CD14-positive monocyte (primary cell): ENCODE results near the gene CAPN1. TPM values are rescaled to one million over a fixed set of nuclear protein-coding genes. Genes with fewer than 3 reads are reported as not detected.

Source experiments
- DNase-seq, 3 donors: peaks; one replicate each; pipeline ENCODE4 v3.0.0-alpha.2; 2011 to 2022
- H2AFZ ChIP-seq: 2 replicates; pipeline ENCODE4 v1.6.0; 2012; ENCODE audit warnings: mild to moderate bottlenecking, low read depth, low read length, inconsistent platforms; ENCODE audit not compliant: insufficient read depth, poor library complexity, severe bottlenecking
- H3K27ac ChIP-seq, 2 donors: 1 replicate in 1 of 2; 2 replicates in 1 of 2; pipeline ENCODE4 v1.5.1; 2012 to 2013; ENCODE audit warnings: low read length in 2 of 2, control low read depth in 1 of 2, inconsistent platforms in 1 of 2, low read depth in 1 of 2, mild to moderate bottlenecking in 1 of 2
- H3K27me3 ChIP-seq, 2 donors: one replicate each; pipeline versions ENCODE4 v1.6.0 to v1.6.1; 2011 to 2013; ENCODE audit warnings: low read length in 2 of 2; ENCODE audit not compliant: control insufficient read depth in 2 of 2, insufficient read depth in 2 of 2
- H3K36me3 ChIP-seq, 2 donors: replicated peaks in 1 of 2; 1 replicate in 1 of 2; 2 replicates in 1 of 2; pipeline versions ENCODE4 v1.5.1 to v1.6.1; 2012 to 2013; ENCODE audit warnings: low read length in 2 of 2, control low read depth in 1 of 2, inconsistent platforms in 1 of 2, mild to moderate bottlenecking in 1 of 2; ENCODE audit not compliant: insufficient read depth in 2 of 2, control insufficient read depth in 1 of 2
- H3K4me1 ChIP-seq, 2 donors: 1 replicate in 1 of 2; 2 replicates in 1 of 2; pipeline versions ENCODE4 v1.5.1 to v1.6.1; 2012 to 2013; ENCODE audit warnings: low read length in 2 of 2, control low read depth in 1 of 2, inconsistent platforms in 1 of 2, mild to moderate bottlenecking in 1 of 2, moderate library complexity in 1 of 2; ENCODE audit not compliant: insufficient read depth in 2 of 2, control insufficient read depth in 1 of 2
- H3K4me2 ChIP-seq: replicated peaks from 2 replicates; pipeline ENCODE3; 2012; ENCODE audit warnings: low read length, moderate library complexity, mild to moderate bottlenecking; ENCODE audit not compliant: poor library complexity, severe bottlenecking; ENCODE audit errors: extremely low read depth
- H3K4me3 ChIP-seq, 3 experiments: fragments of 200-600 bp in 1 of 3; sonication (generic) in 1 of 3; replicated peaks in 1 of 3; 1 replicate in 2 of 3; 2 replicates in 1 of 3; pipeline ENCODE4 v1.5.1; 2011 to 2013; ENCODE audit warnings: low read length in 3 of 3, mild to moderate bottlenecking in 3 of 3, control low read depth in 2 of 3, low read depth in 2 of 3, inconsistent platforms in 1 of 3, moderate library complexity in 1 of 3
- H3K79me2 ChIP-seq: 2 replicates; pipeline ENCODE4 v1.6.0; 2012; ENCODE audit warnings: mild to moderate bottlenecking, control low read depth, inconsistent platforms, low read length, moderate library complexity; ENCODE audit not compliant: insufficient read depth
- H3K9ac ChIP-seq: 2 replicates; pipeline ENCODE4 v1.6.0; 2017; ENCODE audit warnings: low read length, mild to moderate bottlenecking; ENCODE audit not compliant: insufficient read depth, poor library complexity, severe bottlenecking
- H3K9me3 ChIP-seq, 2 donors: replicated peaks in 1 of 2; 1 replicate in 1 of 2; 2 replicates in 1 of 2; pipeline versions ENCODE4 v1.5.1 to v1.6.1; 2012 to 2013; ENCODE audit warnings: low read length in 2 of 2, control low read depth in 1 of 2; ENCODE audit not compliant: control insufficient read depth in 1 of 2, insufficient read depth in 1 of 2
- H4K20me1 ChIP-seq: 2 replicates; pipeline ENCODE4 v1.6.0; 2012; ENCODE audit warnings: mild to moderate bottlenecking, low read length, control low read depth, moderate library complexity; ENCODE audit not compliant: insufficient read depth
- H3K27ac Mint-ChIP-seq, 7 donors: one replicate each; pipeline ENCODE4 v1.8.0; 2020; ENCODE audit warnings: mild to moderate bottlenecking in 7 of 7, mixed read lengths in 7 of 7, moderate library complexity in 6 of 7, inconsistent platforms in 2 of 7
- H3K27me3 Mint-ChIP-seq, 3 donors: one replicate each; pipeline ENCODE4 v1.8.0; 2021 to 2022; ENCODE audit warnings: low read depth in 3 of 3, mild to moderate bottlenecking in 3 of 3, mixed read lengths in 3 of 3, moderate library complexity in 3 of 3, inconsistent platforms in 1 of 3
- H3K36me3 Mint-ChIP-seq, 2 donors: one replicate each; pipeline ENCODE4 v1.8.0; 2020; ENCODE audit warnings: mixed read lengths in 2 of 2, inconsistent platforms in 1 of 2, mild to moderate bottlenecking in 1 of 2
- H3K4me1 Mint-ChIP-seq: one replicate; pipeline ENCODE4 v1.8.0; 2020; ENCODE audit warnings: mild to moderate bottlenecking, mixed read lengths
- H3K4me3 Mint-ChIP-seq, 2 donors: one replicate each; pipeline ENCODE4 v1.8.0; 2020; ENCODE audit warnings: mild to moderate bottlenecking in 2 of 2, mixed read lengths in 2 of 2, moderate library complexity in 1 of 2
- H3K9me3 Mint-ChIP-seq, 7 donors: one replicate each; pipeline ENCODE4 v1.8.0; 2020 to 2022; ENCODE audit warnings: mixed read lengths in 7 of 7, mild to moderate bottlenecking in 6 of 7, moderate library complexity in 6 of 7, inconsistent platforms in 2 of 7
- CTCF ChIP-seq: fragments of 200-600 bp; IDR thresholded peaks from one replicate; pipeline ENCODE4 v1.8.0; 2022; ENCODE audit warnings: antibody characterized with exemption, mild to moderate bottlenecking
- WGBS: methylation state at CpG from one replicate; pipeline ENCODE4 v1.1.5; 2013; ENCODE audit warnings: missing lambda C conversion rate; ENCODE audit not compliant: insufficient coverage; 5-methylcytosine and 5-hydroxymethylcytosine counted together
- intact Hi-C, 2 donors: fragments of 100-400 bp; cut with micrococcal nuclease; formaldehyde crosslinking; loops; one replicate each; pipeline versions ENCODE4 v1.15.0 to v1.15.1; 2023
- polyA plus RNA-seq, 3 donors: library from polyadenylated mRNA; depleted of rRNA in 1 of 3; unstranded in 2 of 3; stranded (reverse) in 1 of 3; fragments of 300-500 nt in 2 of 3; fragments of >200 nt in 1 of 3; fragmentation: Illumina TruSeq in 2 of 3; gene quantifications; 1 replicate in 2 of 3; 2 replicates in 1 of 3; pipeline ENCODE4 v1.2.3, GENCODE V29; 2012 to 2021

The CAPN1 gene
- polyA plus RNA-seq, 3 donors: 128 to 140 (median 129) TPM

- no peaks in the 10 kb centered on the region for H3K4me1 Mint-ChIP-seq
- Histone ChIP-seq H3K4me1 (no peaks in the 10 kb centered on the region), H3K27me3 (no peaks in the 10 kb centered on the region), H3K27ac (no peak overlapping the region), H3K4me3 (no peak overlapping the region), H3K4me2 (no peak overlapping the region), H3K9ac (no peak overlapping the region), H4K20me1 (no peaks in the 10 kb centered on the region), H2AFZ (no peak overlapping the region), H3K36me3 (no peaks in the 10 kb centered on the region), H3K79me2 (no peaks in the 10 kb centered on the region), H3K9me3 (no peaks in the 10 kb centered on the region)
- H3K27me3 Mint-ChIP-seq: peaks cover 1 to 6% (median 6%) of the 10 kb centered on the region in 3 donors
- intact Hi-C loops: loop anchor here (5.0 to 10.0 kb wide), 2 partner anchors 44 to 47 kb away; no protein-coding TSS in a partner anchor
- no peak overlapping the region for H3K4me3 Mint-ChIP-seq
- no peak overlapping the region for H3K27ac Mint-ChIP-seq
- DNase-seq: no peak
- no peak for TF ChIP-seq CTCF
- WGBS: 75% methylated on average over 6 of the region's 9 CpGs
- no peaks in the 10 kb centered on the region for H3K36me3 Mint-ChIP-seq
- peaks cover 0 to 2% (median 0%) of the 10 kb centered on the region in 7 donors for H3K9me3 Mint-ChIP-seq
Measured at GRCh38 chr11:65251476-65251875, 69.7 kb downstream of the CAPN1 start.

- H3K4me3 Mint-ChIP-seq: peak overlapping the region in 1 of 2 donors; percentile 9
Measured at GRCh38 chr11:65254724-65255123, 73.0 kb downstream of the CAPN1 start.

More at GRCh38 chr11:65254724-65255123, 73.0 kb downstream of the CAPN1 start:
- H3K27ac Mint-ChIP-seq: no peak overlapping the region
- H2AFZ ChIP-seq: no peak overlapping the region
- H3K4me1 ChIP-seq: no peaks in the 10 kb centered on the region
- no peak overlapping the region for H3K27ac ChIP-seq
- no peak overlapping the region for H3K9ac ChIP-seq
- peaks cover 0 to 3% (median 0%) of the 10 kb centered on the region in 7 donors for H3K9me3 Mint-ChIP-seq
- WGBS: 100% methylated on average over 1 of the region's 6 CpGs
- no peaks in the 10 kb centered on the region for H3K79me2 ChIP-seq
- DNase-seq: no peak
- no peaks in the 10 kb centered on the region for H3K4me1 Mint-ChIP-seq
- no peaks in the 10 kb centered on the region for H3K36me3 Mint-ChIP-seq
- no peak overlapping the region for H3K4me3 ChIP-seq
- intact Hi-C loops: loop anchor here (5.0 to 10.0 kb wide), 2 partner anchors 47 to 50 kb away; no protein-coding TSS in a partner anchor
- H3K9me3 ChIP-seq: no peaks in the 10 kb centered on the region
- H3K27me3 ChIP-seq: no peaks in the 10 kb centered on the region
- no peaks in the 10 kb centered on the region for H4K20me1 ChIP-seq
- no peak overlapping the region for H3K4me2 ChIP-seq
- TF ChIP-seq CTCF: no peak
- peaks cover 3 to 6% (median 6%) of the 10 kb centered on the region in 3 donors for H3K27me3 Mint-ChIP-seq
- no peaks in the 10 kb centered on the region for H3K36me3 ChIP-seq
